Endothelial cell (in vitro differentiated cells): ENCODE measurements around the gene GHR. TPM values are rescaled to one million over a fixed set of nuclear protein-coding genes. Genes with fewer than 3 reads are reported as not detected.

Experiments used
- DNase-seq: peaks from one replicate; pipeline ENCODE4 v3.0.0; 2021; ENCODE audit warnings: low spot score
- H3K27ac Mint-ChIP-seq: one replicate; pipeline ENCODE4 v1.8.0; 2021; ENCODE audit warnings: mixed read lengths, inconsistent platforms; ENCODE audit not compliant: unreplicated experiment
- H3K27me3 Mint-ChIP-seq: one replicate; pipeline ENCODE4 v1.8.0; 2021; ENCODE audit warnings: mild to moderate bottlenecking, moderate library complexity, mixed read lengths, inconsistent platforms; ENCODE audit not compliant: unreplicated experiment
- H3K36me3 Mint-ChIP-seq: one replicate; pipeline ENCODE4 v1.8.0; 2021; ENCODE audit warnings: mild to moderate bottlenecking, low read depth, mixed read lengths, inconsistent platforms; ENCODE audit not compliant: unreplicated experiment
- H3K4me1 Mint-ChIP-seq: one replicate; pipeline ENCODE4 v1.8.0; 2021; ENCODE audit warnings: mild to moderate bottlenecking, mixed read lengths, inconsistent platforms; ENCODE audit not compliant: unreplicated experiment
- H3K4me3 Mint-ChIP-seq: one replicate; pipeline ENCODE4 v1.8.0; 2021; ENCODE audit warnings: mild to moderate bottlenecking, mixed read lengths, inconsistent platforms; ENCODE audit not compliant: unreplicated experiment
- H3K9me3 Mint-ChIP-seq: one replicate; pipeline ENCODE4 v1.8.0; 2021; ENCODE audit warnings: mixed read lengths, inconsistent platforms; ENCODE audit not compliant: unreplicated experiment
- total RNA-seq: library from RNA; stranded (reverse); fragmentation: NEBNext Ultra II Directional; extraction: Animal tissue kit (Norgen Biotek cat#: 25700); gene quantifications from one replicate; pipeline ENCODE4 v1.2.1, GENCODE V29; 2021; ENCODE audit not compliant: unreplicated experiment
- TF ChIP-seq, protein P1 (sequence below): fragments of 200-600 bp; sonication (generic); IDR thresholded peaks from one replicate; pipeline ENCODE4 v1.5.0; 2021; ENCODE audit warnings: antibody characterized with exemption; ENCODE audit not compliant: unreplicated experiment

Gene GHR
- total RNA-seq, 1 donor from 2014 or later, result 0.67 TPM

GRCh38 chr5:42604171-42604711, 181.0 kb downstream of the GHR start:
- H3K36me3 Mint-ChIP-seq, result no peaks in the 10 kb centered on the region

DNA sequence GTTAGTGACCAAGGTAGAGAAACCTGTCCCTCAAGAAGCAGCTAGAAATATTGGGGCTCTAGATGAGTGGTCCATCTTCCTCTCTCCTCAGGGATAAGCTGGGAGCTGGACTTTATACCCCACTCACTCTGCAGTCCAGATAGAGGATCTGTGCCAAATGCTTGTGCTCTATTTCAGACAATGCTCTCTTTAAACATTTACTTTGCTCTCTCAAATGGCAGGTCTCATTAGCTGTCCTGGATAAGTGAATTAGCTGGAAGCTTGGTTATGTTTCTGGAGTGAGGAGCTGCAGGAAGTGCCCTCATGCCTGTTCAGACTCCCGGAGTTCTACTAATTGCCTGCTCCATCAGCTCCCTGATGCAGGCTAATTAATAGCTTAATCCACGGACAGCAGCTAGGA, 182.3 kb downstream of the GHR start:
- Mint-ChIP-seq H3K27ac (no peak overlapping the region), H3K9me3 (no peaks in the 10 kb centered on the region), H3K4me3 (no peak overlapping the region), H3K4me1 (peaks cover 6% of the 10 kb centered on the region), H3K36me3 (no peaks in the 10 kb centered on the region), H3K27me3 (peaks cover 1% of the 10 kb centered on the region)
- no peak for DNase-seq
- TF ChIP-seq, protein P1, sequence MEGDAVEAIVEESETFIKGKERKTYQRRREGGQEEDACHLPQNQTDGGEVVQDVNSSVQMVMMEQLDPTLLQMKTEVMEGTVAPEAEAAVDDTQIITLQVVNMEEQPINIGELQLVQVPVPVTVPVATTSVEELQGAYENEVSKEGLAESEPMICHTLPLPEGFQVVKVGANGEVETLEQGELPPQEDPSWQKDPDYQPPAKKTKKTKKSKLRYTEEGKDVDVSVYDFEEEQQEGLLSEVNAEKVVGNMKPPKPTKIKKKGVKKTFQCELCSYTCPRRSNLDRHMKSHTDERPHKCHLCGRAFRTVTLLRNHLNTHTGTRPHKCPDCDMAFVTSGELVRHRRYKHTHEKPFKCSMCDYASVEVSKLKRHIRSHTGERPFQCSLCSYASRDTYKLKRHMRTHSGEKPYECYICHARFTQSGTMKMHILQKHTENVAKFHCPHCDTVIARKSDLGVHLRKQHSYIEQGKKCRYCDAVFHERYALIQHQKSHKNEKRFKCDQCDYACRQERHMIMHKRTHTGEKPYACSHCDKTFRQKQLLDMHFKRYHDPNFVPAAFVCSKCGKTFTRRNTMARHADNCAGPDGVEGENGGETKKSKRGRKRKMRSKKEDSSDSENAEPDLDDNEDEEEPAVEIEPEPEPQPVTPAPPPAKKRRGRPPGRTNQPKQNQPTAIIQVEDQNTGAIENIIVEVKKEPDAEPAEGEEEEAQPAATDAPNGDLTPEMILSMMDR, result no peak

More at GRCh38 chr5:42604171-42604711, 181.0 kb downstream of the GHR start:
- no peak for DNase-seq
- Mint-ChIP-seq H3K4me3 (no peak overlapping the region), H3K27me3 (peaks cover 1% of the 10 kb centered on the region), H3K27ac (no peak overlapping the region), H3K4me1 (peaks cover 6% of the 10 kb centered on the region), H3K9me3 (no peaks in the 10 kb centered on the region)
- TF ChIP-seq, protein P1, result no peak

- H3K27me3 Mint-ChIP-seq, result peaks cover 1% of the 10 kb centered on the region
- H3K36me3 Mint-ChIP-seq, result no peaks in the 10 kb centered on the region
- peaks cover 6% of the 10 kb centered on the region for H3K4me1 Mint-ChIP-seq
- H3K4me3 Mint-ChIP-seq, result no peak overlapping the region
- no peak for DNase-seq
- TF ChIP-seq, protein P1, result no peak
- H3K9me3 Mint-ChIP-seq, result no peaks in the 10 kb centered on the region
- no peak overlapping the region for H3K27ac Mint-ChIP-seq
Observed at GRCh38 chr5:42606464-42606869, 183.2 kb downstream of the GHR start.

DNA sequence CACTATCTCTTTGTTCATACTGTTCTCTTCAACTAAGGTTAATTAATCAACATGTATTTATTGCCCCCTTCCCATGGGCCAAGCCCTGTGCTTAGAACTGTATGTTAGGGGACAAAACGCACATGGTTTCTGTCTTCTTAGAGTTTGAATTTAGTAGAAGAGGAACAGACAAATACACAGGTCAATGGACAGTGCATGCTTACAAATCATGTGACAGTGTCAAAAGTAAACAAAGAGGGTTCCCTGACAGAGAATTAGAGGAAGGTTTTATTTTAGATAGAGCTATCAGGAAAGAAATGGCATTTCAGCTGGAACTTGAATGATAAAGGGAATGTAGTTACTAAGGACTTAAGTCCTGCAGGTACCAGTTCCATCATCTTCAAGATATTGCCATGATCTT, 188.2 kb downstream of the GHR start:
- no peak for DNase-seq
- Mint-ChIP-seq H3K9me3 (no peaks in the 10 kb centered on the region), H3K36me3 (no peaks in the 10 kb centered on the region), H3K27me3 (no peaks in the 10 kb centered on the region), H3K4me3 (no peak overlapping the region), H3K4me1 (peaks cover 4% of the 10 kb centered on the region), H3K27ac (no peak overlapping the region)
- TF ChIP-seq, protein P1, result no peak

- Mint-ChIP-seq H3K4me1 (peaks cover 6% of the 10 kb centered on the region), H3K27ac (no peak overlapping the region), H3K27me3 (no peaks in the 10 kb centered on the region), H3K9me3 (no peaks in the 10 kb centered on the region), H3K36me3 (no peaks in the 10 kb centered on the region), H3K4me3 (no peak overlapping the region)
- TF ChIP-seq, protein P1, result no peak
- no peak for DNase-seq
Observed at GRCh38 chr5:42612750-42613366, 189.6 kb downstream of the GHR start.
